GM12875 (cell line): ENCODE data around the gene MTCL1.
A peak's percentile ranks its signal among the peaks of the same experiment; 100 is the strongest.

Source experiments
- H3K4me3 ChIP-seq: one replicate; pipeline ENCODE4 v1.5.1; 2011; ENCODE audit warnings: low read depth, low read length, control low read depth
- TF ChIP-seq, protein P1 (sequence below): IDR thresholded peaks from 2 replicates; pipeline ENCODE4 v1.5.1; 2011; ENCODE audit warnings: low read depth, mild to moderate bottlenecking, control low read depth, inconsistent platforms, low read length, moderate library complexity, borderline replicate concordance; ENCODE audit not compliant: insufficient read depth

The MTCL1 gene

GRCh38 chr18:8705961-8706790 lies 820 bp downstream of the MTCL1 start:
- TF ChIP-seq, protein P1, sequence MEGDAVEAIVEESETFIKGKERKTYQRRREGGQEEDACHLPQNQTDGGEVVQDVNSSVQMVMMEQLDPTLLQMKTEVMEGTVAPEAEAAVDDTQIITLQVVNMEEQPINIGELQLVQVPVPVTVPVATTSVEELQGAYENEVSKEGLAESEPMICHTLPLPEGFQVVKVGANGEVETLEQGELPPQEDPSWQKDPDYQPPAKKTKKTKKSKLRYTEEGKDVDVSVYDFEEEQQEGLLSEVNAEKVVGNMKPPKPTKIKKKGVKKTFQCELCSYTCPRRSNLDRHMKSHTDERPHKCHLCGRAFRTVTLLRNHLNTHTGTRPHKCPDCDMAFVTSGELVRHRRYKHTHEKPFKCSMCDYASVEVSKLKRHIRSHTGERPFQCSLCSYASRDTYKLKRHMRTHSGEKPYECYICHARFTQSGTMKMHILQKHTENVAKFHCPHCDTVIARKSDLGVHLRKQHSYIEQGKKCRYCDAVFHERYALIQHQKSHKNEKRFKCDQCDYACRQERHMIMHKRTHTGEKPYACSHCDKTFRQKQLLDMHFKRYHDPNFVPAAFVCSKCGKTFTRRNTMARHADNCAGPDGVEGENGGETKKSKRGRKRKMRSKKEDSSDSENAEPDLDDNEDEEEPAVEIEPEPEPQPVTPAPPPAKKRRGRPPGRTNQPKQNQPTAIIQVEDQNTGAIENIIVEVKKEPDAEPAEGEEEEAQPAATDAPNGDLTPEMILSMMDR = no peak
- H3K4me3 ChIP-seq = peak overlapping the region; percentile 31

DNA sequence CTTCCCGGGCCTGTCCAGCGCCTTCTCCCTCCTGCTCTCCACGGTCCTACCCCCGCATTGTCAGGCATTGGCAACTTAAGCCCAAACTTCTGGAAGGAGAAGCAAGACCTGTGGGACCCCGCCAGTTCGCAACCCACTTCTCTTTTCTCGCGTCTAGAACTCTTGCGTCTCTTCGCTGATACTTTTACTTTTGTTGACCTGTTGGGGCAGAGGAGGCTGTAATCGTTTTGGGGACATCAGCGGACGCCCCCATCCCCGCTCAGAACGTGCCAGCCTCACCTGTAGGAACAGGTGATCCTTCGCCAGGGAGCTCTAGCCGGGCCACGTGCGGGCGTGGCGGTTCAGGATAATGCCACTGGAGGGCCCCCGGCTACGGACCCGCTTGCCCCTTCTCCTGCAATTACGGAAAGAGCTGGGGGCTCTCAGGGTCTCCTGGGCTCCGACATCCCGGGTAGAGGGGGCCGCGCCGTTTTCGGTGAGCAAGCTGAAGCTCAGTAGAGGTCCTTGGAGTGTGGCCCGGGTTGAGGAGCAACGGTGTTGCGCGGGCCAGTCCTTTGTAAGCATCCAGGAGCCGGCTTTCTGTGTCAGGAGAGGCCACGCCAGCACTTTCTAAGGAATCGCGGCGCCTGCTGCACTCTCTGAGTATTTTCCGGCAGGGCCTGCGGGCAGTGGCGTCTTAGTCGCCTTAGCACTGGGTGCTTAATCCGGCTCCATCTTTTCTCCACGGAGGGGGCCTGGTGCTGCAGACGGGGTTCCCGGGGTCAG lies 1.6 kb downstream of the MTCL1 start:
- H3K4me3 ChIP-seq = peak overlapping the region; percentile 31
- TF ChIP-seq, protein P1 = 0 out of 2 replicates have a peak, but pooled peaks have one; percentile 1

- no peak overlapping the region for H3K4me3 ChIP-seq
- TF ChIP-seq, protein P1 = no peak
Measured at GRCh38 chr18:8707556-8708300, 2.4 kb downstream of the MTCL1 start.

DNA sequence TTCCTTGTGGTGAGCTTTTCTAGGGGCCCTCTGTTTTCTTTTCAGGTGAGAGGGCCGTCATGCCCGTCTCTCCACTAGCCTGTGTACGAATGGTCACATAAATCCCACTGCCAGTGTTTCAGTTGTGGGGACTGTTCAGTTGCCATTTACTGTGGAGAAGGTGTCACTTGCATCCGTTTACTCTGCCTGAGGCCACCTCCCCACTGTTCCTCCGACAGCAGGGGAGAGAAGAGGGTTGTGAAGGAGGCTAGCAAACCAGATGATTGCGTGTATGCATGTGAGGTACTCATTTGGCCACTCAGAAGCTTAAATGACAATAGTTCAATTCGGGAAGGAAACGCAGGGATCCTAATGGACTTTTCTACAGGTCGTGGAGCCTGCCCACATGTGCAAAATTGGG lies 3.3 kb downstream of the MTCL1 start:
- TF ChIP-seq, protein P1 = no peak
- H3K4me3 ChIP-seq = no peak overlapping the region

- TF ChIP-seq, protein P1 = no peak
- no peak overlapping the region for H3K4me3 ChIP-seq
Measured at GRCh38 chr18:8709248-8710059, 4.1 kb downstream of the MTCL1 start.

DNA sequence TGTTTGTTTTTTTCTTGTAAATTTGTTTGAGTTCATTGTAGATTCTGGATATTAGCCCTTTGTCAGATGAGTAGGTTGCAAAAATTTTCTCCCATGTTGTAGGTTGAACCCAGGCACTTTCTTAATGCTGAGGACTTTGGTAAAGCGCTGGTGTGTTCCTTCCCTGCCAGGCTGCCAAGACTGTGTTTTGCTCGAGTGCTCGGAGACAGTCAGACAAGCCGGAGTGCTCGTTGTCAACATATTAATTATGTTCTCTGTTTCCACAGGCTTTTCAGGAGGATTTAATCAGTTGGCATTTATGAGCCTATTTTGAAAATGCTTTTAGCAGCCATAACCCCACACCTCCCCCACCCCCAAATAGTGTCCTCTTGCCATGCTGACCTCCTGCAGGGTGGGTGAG lies 6.4 kb downstream of the MTCL1 start:
- no peak overlapping the region for H3K4me3 ChIP-seq
- TF ChIP-seq, protein P1 = no peak
